ENCODE measurements around the gene FBXO27.
"Not testable (repeated sequence)": the region's sequence is repeated elsewhere in the genome, so short reads cannot be mapped to it uniquely, and the experiment has no call there.

FBXO27 gene

DNA sequence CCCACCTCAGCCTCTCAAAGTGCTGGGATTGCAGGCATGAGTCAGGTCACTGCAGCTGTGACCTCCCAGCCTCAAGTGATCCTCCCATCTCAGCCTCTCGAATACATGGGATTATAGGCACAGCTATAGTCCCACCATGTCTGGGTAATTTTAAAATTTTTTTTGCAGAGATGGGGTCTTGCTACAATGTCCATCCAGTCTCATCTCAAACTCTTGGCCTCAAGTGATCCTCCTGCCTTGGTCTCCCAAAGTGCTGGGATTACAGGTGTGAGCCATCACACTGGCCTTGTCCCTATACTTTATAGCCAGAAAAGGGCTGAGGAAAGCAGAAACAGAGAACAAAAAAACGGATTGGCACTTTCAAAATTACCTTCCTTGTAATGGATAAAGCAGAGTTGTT is 4.8 kb upstream of the FBXO27 start:
- DNase-seq, result no peak

- no peak for DNase-seq
These were observed 4.2 kb upstream of the FBXO27 start for GRCh38 chr19:39036581-39036980.

GRCh38 chr19:39031368-39032062 is 834 bp downstream of the FBXO27 start:
- peak; percentile 94 for DNase-seq

DNA sequence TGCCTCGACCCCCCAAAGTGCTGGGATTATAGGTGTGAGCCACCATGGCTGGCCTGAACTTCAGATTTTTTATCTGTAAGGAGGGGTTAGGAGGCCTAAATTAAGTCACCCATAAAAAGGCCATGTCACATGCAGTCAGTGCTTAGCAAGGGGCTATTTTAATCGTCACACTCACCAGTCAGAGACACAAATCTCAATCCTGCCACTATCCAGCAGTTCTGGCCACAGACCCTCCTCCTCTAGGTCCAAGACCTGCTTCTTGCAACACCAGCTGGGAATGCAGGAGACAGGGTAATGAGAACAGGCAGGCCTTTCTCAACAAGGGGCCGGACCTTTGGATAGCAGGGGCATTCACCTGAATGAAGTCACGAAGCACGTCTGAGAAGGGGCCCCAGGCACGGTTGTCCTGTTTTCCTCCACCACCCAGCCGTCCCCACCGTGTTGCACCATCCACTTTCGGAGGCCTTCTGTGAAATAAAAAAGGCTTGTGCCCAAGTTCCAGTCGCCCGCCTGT is 1.4 kb downstream of the FBXO27 start:
- no peak for DNase-seq

- DNase-seq, result no peak
These were observed 7.3 kb downstream of the FBXO27 start for GRCh38 chr19:39024875-39025641.

GRCh38 chr19:39021063-39021462 is 11.3 kb downstream of the FBXO27 start:
- DNase-seq, result no peak

DNA sequence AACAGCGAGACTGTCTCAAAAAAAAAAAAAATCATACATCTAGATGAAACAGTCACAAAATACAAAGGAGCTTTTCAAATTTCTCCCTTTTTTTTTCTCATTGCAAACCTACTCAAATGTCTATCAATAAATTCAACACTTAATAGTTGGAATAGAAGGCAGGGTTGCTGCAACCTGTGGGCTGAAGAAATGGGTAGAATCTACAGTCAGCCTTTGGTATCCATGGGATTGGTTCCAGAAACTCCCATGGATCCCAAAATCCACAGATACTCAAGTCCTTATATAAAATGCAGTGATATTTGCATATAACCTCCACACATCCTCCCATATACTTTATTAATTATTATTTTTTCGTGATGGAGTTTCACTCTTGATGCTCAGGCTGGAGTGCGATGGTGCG is 14.7 kb downstream of the FBXO27 start:
- DNase-seq, result no peak

- no peak for DNase-seq
These were observed 15.3 kb downstream of the FBXO27 start for GRCh38 chr19:39017026-39017425.

- no peak for DNase-seq
These were observed 18.3 kb downstream of the FBXO27 start for GRCh38 chr19:39014037-39014436.

DNA sequence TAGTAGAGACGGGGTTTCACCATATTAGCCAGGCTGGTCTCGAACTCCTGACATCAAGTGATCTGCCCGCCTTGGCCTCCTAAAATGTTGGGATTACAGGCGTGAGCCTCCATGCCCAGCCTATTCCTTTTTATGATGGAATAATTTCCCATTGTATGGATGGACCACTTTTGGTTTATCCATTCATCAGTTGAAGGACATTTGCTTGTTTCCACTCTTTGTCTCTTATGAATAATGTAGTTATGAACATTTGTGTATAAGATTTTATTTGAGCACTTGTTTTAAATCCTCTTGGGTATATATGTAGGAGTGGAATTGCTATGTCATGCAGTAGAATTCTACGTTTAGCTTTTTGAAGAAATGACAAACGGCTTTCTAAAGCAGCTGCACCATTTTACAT is 23.3 kb downstream of the FBXO27 start:
- DNase-seq, result no peak

DNA sequence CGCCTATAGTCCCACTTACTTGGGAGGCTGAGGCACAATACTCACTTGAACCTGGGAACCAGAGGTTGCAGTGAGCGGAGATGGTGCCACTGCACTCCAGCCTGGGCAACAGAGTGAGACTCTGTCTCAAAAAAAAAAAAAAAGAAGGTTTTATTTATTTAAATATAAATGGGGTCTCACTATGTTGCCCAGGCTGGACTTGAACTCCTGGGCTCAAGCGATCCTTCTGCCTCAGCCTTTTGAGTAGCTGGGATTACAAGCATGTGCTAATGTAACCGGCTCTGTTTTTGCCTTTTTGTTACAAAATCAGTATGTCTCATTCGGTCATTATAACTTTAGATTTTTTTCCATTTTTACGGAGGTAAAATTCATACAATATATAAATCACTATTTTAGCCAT is 24.2 kb downstream of the FBXO27 start:
- DNase-seq, result no peak

DNA sequence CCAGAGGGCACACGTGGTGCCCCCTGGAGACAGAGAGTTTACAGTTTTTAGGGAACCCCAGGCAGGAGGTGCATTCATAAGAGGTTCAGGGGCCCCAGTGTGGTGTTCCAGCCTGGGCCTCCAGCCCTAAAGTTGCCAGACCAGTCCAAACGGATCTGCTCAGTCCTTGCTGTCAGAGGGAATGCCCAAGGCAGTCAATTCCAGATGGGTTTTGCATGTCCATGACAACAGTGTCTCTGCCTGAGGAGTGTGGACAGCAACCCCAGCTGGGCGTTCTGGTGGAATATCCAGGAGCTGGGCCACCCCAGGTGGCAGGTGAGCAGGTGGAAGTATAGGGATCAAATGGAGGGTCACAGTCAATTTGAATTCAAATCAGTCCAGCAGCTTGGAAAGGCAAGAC is 25.3 kb downstream of the FBXO27 start:
- no peak for DNase-seq

GRCh38 chr19:39004403-39004802 is 27.9 kb downstream of the FBXO27 start:
- DNase-seq, result no peak

DNA sequence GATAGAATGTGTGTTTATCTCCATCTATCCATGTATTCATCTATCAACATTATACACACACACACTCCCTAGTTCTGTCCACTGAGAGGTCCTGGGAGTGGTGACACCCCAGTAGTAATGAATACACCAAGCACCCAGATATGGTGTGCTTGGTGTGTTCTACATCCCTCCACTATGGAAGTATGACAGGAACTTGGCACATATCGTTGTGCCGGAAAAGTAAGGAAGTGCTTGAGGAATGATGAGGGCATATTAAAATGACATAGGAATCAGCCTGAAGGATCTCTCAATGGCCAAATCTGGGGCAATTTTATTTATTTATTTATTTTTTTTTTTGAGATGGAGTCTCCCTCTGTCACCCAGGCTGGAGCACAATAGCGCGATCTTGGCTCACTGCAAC is 28.6 kb downstream of the FBXO27 start:
- no peak for DNase-seq

GRCh38 chr19:39003188-39003587 is 29.2 kb downstream of the FBXO27 start:
- DNase-seq, result no peak

DNA sequence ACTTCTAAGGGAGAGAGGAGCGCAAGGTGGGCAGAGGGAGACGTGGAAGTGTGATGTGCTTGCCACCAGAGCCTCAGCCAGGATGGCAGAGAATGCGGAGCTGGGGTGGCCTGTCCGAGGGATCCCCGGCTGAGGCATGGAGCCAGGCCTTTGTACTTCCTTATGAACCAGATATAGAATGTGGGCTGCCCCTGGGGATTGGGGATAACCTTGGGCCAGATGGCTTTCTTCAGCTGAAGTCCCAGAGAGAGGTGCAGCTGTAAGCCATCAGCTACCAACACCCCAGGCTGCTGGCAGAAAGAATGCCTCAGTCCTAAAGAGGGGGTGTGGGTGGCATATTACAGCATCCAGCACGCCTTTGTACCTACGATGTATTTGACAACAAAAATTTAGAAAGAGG is 31.3 kb downstream of the FBXO27 start:
- DNase-seq, result no peak

DNA sequence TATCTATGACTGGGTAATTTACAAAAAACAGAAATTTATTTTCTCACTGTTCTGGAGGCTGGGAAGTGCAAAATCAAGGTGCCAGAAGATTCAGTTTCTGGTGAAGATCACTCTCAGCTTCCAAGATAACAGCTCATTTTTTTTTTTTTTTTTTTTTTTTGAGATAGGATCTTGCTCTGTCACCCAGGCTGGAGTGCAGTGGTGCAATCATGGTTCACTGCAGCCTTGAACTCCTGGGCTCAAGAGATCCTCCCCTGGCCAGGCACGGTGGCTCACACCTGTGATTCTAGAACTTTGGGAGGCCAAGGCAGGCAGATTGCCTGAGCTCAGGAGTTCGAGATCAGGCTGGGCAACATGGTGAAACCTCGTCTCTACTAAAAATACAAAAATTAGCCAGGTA is 34.8 kb downstream of the FBXO27 start:
- DNase-seq, result not testable (repeated sequence)

GRCh38 chr19:38993271-38993670 is 39.1 kb downstream of the FBXO27 start:
- no peak for DNase-seq

DNA sequence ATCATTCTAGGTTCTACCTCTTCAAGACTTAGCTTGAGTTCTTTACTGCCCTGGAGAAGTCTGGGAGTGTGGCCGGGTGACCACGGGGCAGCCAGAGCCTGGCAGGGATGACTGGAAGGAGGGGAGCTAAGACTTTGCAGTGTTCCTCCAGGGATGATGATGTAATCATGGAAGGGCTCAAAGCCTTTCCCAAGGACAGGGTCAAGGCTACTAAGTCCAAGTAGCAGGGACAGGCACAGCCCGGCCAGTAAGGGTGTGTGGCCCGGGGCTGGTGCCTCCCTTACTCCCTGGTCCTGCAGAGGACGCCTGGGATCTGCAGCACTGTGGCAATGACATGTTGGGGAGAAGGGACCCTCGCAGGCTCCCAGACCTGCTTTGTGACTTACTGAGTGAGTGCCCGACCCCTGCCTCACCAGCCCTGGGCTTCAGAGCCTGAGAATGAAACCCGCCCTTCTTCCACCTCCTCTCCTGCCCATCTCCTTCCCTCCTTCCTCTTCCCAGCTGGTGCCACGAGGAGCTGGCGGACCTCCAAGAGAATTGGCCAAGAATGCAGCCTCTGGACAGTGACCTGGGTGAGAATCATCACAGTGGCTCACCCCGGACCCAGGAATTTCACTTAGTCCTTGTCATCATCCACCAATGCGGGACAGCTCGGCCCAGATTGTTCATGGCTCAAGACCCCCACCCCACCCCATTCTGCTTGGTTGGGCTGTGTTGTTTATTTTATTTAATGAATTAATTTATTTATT is 41.2 kb downstream of the FBXO27 start:
- no peak for DNase-seq

DNA sequence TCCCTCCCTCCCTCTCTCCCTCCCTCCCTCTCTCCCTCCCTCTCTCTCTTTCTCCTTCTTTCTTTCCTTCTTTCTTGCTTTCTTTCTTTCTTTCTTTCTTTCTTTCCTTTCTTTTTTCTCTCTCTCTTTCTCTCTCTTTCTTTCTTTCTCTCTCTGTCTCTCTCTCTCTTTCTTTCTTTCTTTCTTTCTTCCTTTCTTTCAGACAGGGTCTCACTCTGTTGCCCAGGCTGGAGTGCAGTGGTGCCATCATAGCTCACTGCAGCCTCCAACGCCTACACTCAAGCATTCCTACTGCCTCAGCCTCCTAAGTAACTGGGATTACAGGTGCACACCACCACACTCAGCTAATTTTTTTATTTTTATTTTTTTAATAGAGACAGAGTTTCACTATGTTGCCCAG is 42.7 kb downstream of the FBXO27 start:
- not testable (repeated sequence) for DNase-seq

- DNase-seq, result no peak
These were observed 43.2 kb downstream of the FBXO27 start for GRCh38 chr19:38989066-38989605.

DNA sequence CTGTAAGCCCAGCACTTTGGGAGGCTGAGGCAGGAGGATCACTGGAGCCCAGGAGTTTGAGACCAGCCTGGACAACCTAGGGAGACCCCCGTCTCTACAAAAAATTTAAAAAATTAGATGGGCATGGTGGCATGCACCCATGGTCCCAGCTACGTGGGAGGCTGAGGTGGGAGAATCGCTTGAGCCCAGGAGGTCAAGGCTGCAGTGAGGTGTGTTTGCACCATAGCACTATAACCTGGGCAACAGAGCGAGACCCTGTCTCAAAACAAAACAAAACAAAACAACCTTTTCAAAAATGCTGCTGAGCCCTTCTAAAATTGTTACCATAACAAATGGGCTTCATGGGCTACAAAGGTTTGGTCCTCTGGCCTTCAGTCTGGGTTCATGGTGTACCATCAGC is 43.7 kb downstream of the FBXO27 start:
- not testable (repeated sequence) for DNase-seq

DNA sequence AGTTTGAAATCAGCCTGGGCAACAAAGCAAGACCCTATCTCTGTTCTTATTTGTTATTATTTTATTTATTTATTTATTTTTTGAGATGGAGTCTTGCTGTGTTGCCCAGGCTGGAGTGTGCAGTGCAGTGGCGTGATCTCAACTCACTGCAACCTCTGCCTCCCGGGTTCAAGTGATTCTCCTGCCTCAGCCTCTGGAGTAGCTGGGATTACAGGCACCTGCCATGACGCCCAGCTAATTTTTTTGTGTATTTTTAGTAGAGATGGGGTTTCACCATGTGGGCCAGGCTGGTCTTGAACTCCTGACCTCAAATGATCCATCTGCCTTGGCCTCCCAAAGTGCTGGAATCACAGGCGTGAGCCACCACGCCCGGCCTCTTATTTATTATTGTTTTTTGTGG is 44.6 kb downstream of the FBXO27 start:
- DNase-seq, result not testable (repeated sequence)
